Caco-2 (cell line): Measurements from ENCODE around the gene RCVRN. TPM values are rescaled to one million over a fixed set of nuclear protein-coding genes. Genes with fewer than 3 reads are reported as not detected.

Experiments
- BruUV-seq: library from RNA; stranded (reverse); fragments of 400-500 nt; replicated peaks from 2 replicates; lab custom pipeline; 2021; lab: Mats Ljungman, UMichigan
- CTCF ChIA-PET: fragments of 300-600 bp; sonication (Branson Sonifier 250); formaldehyde crosslinking; loops from one replicate; lab custom pipeline; 2022; ENCODE audit warnings: antibody characterized with exemption; lab: Charles Lee
- POLR2A ChIA-PET: fragments of 300-600 bp; sonication (Branson Sonifier 250); formaldehyde crosslinking; loops from one replicate; lab custom pipeline; 2022; ENCODE audit warnings: antibody characterized with exemption; lab: Charles Lee
- DNase-seq, 2 experiments: peaks; one replicate each; pipeline versions ENCODE4 v3.0.0 to v3.0.0-alpha.2; 2020 to 2022
- H3K27me3 ChIP-seq: replicated peaks from 2 replicates; pipeline ENCODE4 v1.6.0; 2011; ENCODE audit warnings: low read length; ENCODE audit not compliant: control insufficient read depth, insufficient read depth
- H3K36me3 ChIP-seq: 2 replicates; pipeline ENCODE4 v1.5.1; 2011; ENCODE audit warnings: low read length; ENCODE audit not compliant: control insufficient read depth, insufficient read depth
- H3K4me1 ChIP-seq: fragments of 250-450 bp; sonication (Bioruptor Pico); 2 replicates; pipeline ENCODE4 v1.5.1; 2020; ENCODE audit warnings: mild to moderate bottlenecking
- H3K4me3 ChIP-seq: 2 replicates; pipeline ENCODE4 v1.5.1; 2011; ENCODE audit warnings: low read depth, mild to moderate bottlenecking, control low read depth, low read length
- H3K9me3 ChIP-seq: fragments of 250-450 bp; sonication (Bioruptor Pico); 2 replicates; pipeline ENCODE4 v1.5.1; 2020; ENCODE audit warnings: mild to moderate bottlenecking, moderate library complexity
- H3K27ac Mint-ChIP-seq: one replicate; pipeline ENCODE4 v1.8.0; 2022; ENCODE audit warnings: mixed read lengths; ENCODE audit not compliant: unreplicated experiment
- H3K27me3 Mint-ChIP-seq: one replicate; pipeline ENCODE4 v1.8.0; 2022; ENCODE audit warnings: mixed read lengths; ENCODE audit not compliant: insufficient read depth, unreplicated experiment
- H3K36me3 Mint-ChIP-seq: one replicate; pipeline ENCODE4 v1.8.0; 2022; ENCODE audit warnings: mild to moderate bottlenecking, mixed read lengths; ENCODE audit not compliant: insufficient read depth, unreplicated experiment
- H3K4me1 Mint-ChIP-seq: one replicate; pipeline ENCODE4 v1.8.0; 2022; ENCODE audit warnings: low read depth, mixed read lengths; ENCODE audit not compliant: unreplicated experiment
- H3K4me3 Mint-ChIP-seq: one replicate; pipeline ENCODE4 v1.8.0; 2022; ENCODE audit warnings: mild to moderate bottlenecking, moderate library complexity, mixed read lengths; ENCODE audit not compliant: unreplicated experiment
- H3K9me3 Mint-ChIP-seq: one replicate; pipeline ENCODE4 v1.8.0; 2022; ENCODE audit warnings: mixed read lengths; ENCODE audit not compliant: unreplicated experiment
- CTCF ChIP-seq, 2 experiments: fragments of 200-600 bp in 1 of 2; IDR thresholded peaks; 1 replicate in 1 of 2; 2 replicates in 1 of 2; pipeline versions ENCODE4 v1.5.1 to v1.8.0; 2011 to 2022; ENCODE audit warnings: antibody characterized with exemption in 1 of 2, control low read depth in 1 of 2, inconsistent platforms in 1 of 2, low read depth in 1 of 2, low read length in 1 of 2, mild to moderate bottlenecking in 1 of 2, moderate library complexity in 1 of 2; ENCODE audit not compliant: insufficient read depth in 1 of 2, severe bottlenecking in 1 of 2, unreplicated experiment in 1 of 2
- intact Hi-C: fragments of 100-400 bp; cut with micrococcal nuclease; formaldehyde crosslinking; loops from one replicate; pipeline ENCODE4 v1.10.0; 2022; ENCODE audit not compliant: unreplicated experiment
- total RNA-seq: library from RNA; stranded (reverse); gene quantifications from 2 replicates; pipeline ENCODE4 v1.2.3, GENCODE V29; 2022

RCVRN gene
- total RNA-seq, 1 experiment from 2014 or later = not detected

GRCh38 chr17:9932491-9932890 lies 27.4 kb upstream of the RCVRN start:
- no peaks in the 10 kb centered on the region for H3K27me3 Mint-ChIP-seq
- H3K36me3 Mint-ChIP-seq = no peaks in the 10 kb centered on the region
- H3K9me3 ChIP-seq = no peaks in the 10 kb centered on the region
- no peak overlapping the region for H3K4me3 ChIP-seq
- no peak for TF ChIP-seq CTCF (IDR thresholded peaks at IDR 0.05; ENCODE audit: insufficient read depth in 1 of 2, low read depth in 1 of 2, low read length in 1 of 2, severe bottlenecking in 1 of 2, unreplicated experiment in 1 of 2)
- H3K27ac Mint-ChIP-seq = no peak overlapping the region
- DNase-seq = no peak
- POLR2A ChIA-PET = no interaction called here
- H3K9me3 Mint-ChIP-seq = no peaks in the 10 kb centered on the region
- H3K4me1 ChIP-seq = no peaks in the 10 kb centered on the region
- no peaks in the 10 kb centered on the region for H3K36me3 ChIP-seq
- CTCF ChIA-PET = no interaction called here
- intact Hi-C loops = no loop called here
- no peaks in the 10 kb centered on the region for H3K4me1 Mint-ChIP-seq
- no TSS peak for BruUV-seq
- no peak overlapping the region for H3K4me3 Mint-ChIP-seq
- H3K27me3 ChIP-seq = no peaks in the 10 kb centered on the region

GRCh38 chr17:9931144-9931741 lies 26.2 kb upstream of the RCVRN start:
- Mint-ChIP-seq H3K9me3 (no peaks in the 10 kb centered on the region), H3K36me3 (no peaks in the 10 kb centered on the region), H3K4me1 (no peaks in the 10 kb centered on the region), H3K27ac (no peak overlapping the region), H3K4me3 (no peak overlapping the region), H3K27me3 (no peaks in the 10 kb centered on the region)
- Histone ChIP-seq H3K27me3 (no peaks in the 10 kb centered on the region), H3K9me3 (no peaks in the 10 kb centered on the region), H3K4me1 (no peaks in the 10 kb centered on the region), H3K4me3 (no peak overlapping the region), H3K36me3 (no peaks in the 10 kb centered on the region)
- BruUV-seq = no TSS peak
- no peak for DNase-seq
- intact Hi-C loops = no loop called here
- CTCF ChIA-PET = no interaction called here
- TF ChIP-seq CTCF (IDR thresholded peaks at IDR 0.05; ENCODE audit: insufficient read depth in 1 of 2, low read depth in 1 of 2, low read length in 1 of 2, severe bottlenecking in 1 of 2, unreplicated experiment in 1 of 2) = no peak
- POLR2A ChIA-PET = no interaction called here

- no peaks in the 10 kb centered on the region for H3K4me1 ChIP-seq
- no peaks in the 10 kb centered on the region for H3K9me3 ChIP-seq
- H3K4me3 ChIP-seq = no peak overlapping the region
- Mint-ChIP-seq H3K27ac (no peak overlapping the region), H3K4me1 (no peaks in the 10 kb centered on the region), H3K4me3 (no peak overlapping the region), H3K27me3 (no peaks in the 10 kb centered on the region), H3K9me3 (no peaks in the 10 kb centered on the region), H3K36me3 (no peaks in the 10 kb centered on the region)
- ChIA-PET POLR2A (no interaction called here), CTCF (interaction anchor here (1.1 kb wide), 1 partner anchor 130 kb away, joined by 3 read pairs; no protein-coding TSS in a partner anchor)
- no peaks in the 10 kb centered on the region for H3K27me3 ChIP-seq
- TF ChIP-seq CTCF (IDR thresholded peaks at IDR 0.05; ENCODE audit: insufficient read depth in 1 of 2, low read depth in 1 of 2, low read length in 1 of 2, severe bottlenecking in 1 of 2, unreplicated experiment in 1 of 2) = no peak
- no TSS peak for BruUV-seq
- H3K36me3 ChIP-seq = no peaks in the 10 kb centered on the region
- DNase-seq = no peak
- intact Hi-C loops = loop anchor here (10.0 kb wide), 1 partner anchor 685 kb away; no protein-coding TSS in a partner anchor
These were observed 24.8 kb upstream of the RCVRN start for GRCh38 chr17:9929871-9930270.
